Small intestine (tissue), 7 donors: ENCODE measurements around the gene PDZRN4. TPM values are rescaled to one million over a fixed set of nuclear protein-coding genes. Genes with fewer than 3 reads are reported as not detected.

Experiments
- DNase-seq, 2 donors: peaks; one replicate each; pipeline versions ENCODE4 v3.0.0 to v3.0.0-alpha.2; 2013
- FAIRE-seq: peaks from 2 replicates; lab custom pipeline; 2012; peaks lifted over from hg19 to GRCh38; lab: Jason Lieb, UNC
- H3K27ac ChIP-seq, 3 donors: one replicate each; pipeline ENCODE4 v1.5.1; 2013; ENCODE audit warnings: low read length in 2 of 3, mild to moderate bottlenecking in 2 of 3, control low read depth in 1 of 3, inconsistent platforms in 1 of 3, low read depth in 1 of 3, moderate library complexity in 1 of 3
- H3K27me3 ChIP-seq, 3 donors: one replicate each; pipeline ENCODE4 v1.6.1; 2013; ENCODE audit warnings: low read length in 3 of 3, inconsistent platforms in 1 of 3; ENCODE audit not compliant: control insufficient read depth in 3 of 3, insufficient read depth in 3 of 3
- H3K36me3 ChIP-seq, 3 donors: one replicate each; pipeline ENCODE4 v1.6.1; 2013; ENCODE audit warnings: low read length in 3 of 3, inconsistent platforms in 1 of 3, low read depth in 1 of 3, mild to moderate bottlenecking in 1 of 3, moderate library complexity in 1 of 3; ENCODE audit not compliant: control insufficient read depth in 3 of 3, insufficient read depth in 2 of 3
- H3K4me1 ChIP-seq, 3 donors: one replicate each; pipeline ENCODE4 v1.6.1; 2013; ENCODE audit warnings: low read length in 2 of 3, inconsistent platforms in 1 of 3, low read depth in 1 of 3, mild to moderate bottlenecking in 1 of 3, moderate library complexity in 1 of 3; ENCODE audit not compliant: control insufficient read depth in 3 of 3, insufficient read depth in 2 of 3
- H3K4me3 ChIP-seq, 3 donors: one replicate each; pipeline ENCODE4 v1.5.1; 2013; ENCODE audit warnings: low read length in 3 of 3, control low read depth in 1 of 3, inconsistent platforms in 1 of 3, low read depth in 1 of 3, mild to moderate bottlenecking in 1 of 3, moderate library complexity in 1 of 3
- H3K9me3 ChIP-seq, 2 donors: one replicate each; pipeline ENCODE4 v1.6.1; 2013; ENCODE audit warnings: low read depth in 1 of 2, low read length in 1 of 2; ENCODE audit not compliant: control insufficient read depth in 2 of 2, insufficient read depth in 1 of 2
- WGBS, 3 donors: extraction: QIAGEN DNeasy Blood & Tissue Kit; methylation state at CpG; one replicate each; pipeline ENCODE4 v1.1.7; 2013; 5-methylcytosine and 5-hydroxymethylcytosine counted together
- polyA plus RNA-seq, 4 donors: library from polyadenylated mRNA; stranded (reverse) in 3 of 4; unstranded in 1 of 4; fragments of 200-250 nt in 3 of 4; fragments of 120-200 nt in 1 of 4; gene quantifications; one replicate each; pipeline versions ENCODE4 v1.2.1 to v1.2.3, GENCODE V29; 2013
- donor health status: healthy with polysubstance abuse.
- donor health status: control.
- donor health status: control.
- donor health status: Bipolar disorder and iron deficiency.
- donor health status: healthy.

PDZRN4 gene
- polyA plus RNA-seq, 4 donors: 0.27 to 0.88 (median 0.27) TPM; not detected in 1

DNA sequence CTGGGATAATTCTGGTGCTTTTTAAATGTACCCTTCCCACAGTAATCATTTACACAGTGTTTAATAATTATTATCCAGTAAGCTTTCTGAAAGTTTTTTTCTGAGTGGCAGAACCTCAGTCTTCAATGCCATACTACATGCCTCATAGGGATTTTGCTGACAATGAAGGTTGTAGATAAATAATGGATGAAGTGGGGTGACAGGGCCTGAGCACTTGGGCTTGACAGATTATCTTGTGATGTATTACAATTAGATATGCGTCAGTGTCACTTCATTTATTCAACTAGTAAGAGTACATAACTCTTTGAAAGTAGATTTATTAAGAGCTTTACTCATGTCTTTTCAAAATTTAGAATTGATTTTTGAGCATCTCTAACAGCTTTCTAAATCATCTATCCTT is 176.1 kb downstream of the PDZRN4 start:
- no peaks in the 10 kb centered on the region for H3K27me3 ChIP-seq
- H3K36me3 ChIP-seq: no peaks in the 10 kb centered on the region
- no peak overlapping the region for H3K4me3 ChIP-seq
- WGBS, 3 donors: 86 to 89% (median 88%) methylated on average over 1 of the region's 1 CpG
- H3K4me1 ChIP-seq: no peaks in the 10 kb centered on the region
- FAIRE-seq: no peak
- no peak for DNase-seq
- H3K27ac ChIP-seq: no peak overlapping the region
- H3K9me3 ChIP-seq: peaks cover 0 to 2% of the 10 kb centered on the region in 2 donors

DNA sequence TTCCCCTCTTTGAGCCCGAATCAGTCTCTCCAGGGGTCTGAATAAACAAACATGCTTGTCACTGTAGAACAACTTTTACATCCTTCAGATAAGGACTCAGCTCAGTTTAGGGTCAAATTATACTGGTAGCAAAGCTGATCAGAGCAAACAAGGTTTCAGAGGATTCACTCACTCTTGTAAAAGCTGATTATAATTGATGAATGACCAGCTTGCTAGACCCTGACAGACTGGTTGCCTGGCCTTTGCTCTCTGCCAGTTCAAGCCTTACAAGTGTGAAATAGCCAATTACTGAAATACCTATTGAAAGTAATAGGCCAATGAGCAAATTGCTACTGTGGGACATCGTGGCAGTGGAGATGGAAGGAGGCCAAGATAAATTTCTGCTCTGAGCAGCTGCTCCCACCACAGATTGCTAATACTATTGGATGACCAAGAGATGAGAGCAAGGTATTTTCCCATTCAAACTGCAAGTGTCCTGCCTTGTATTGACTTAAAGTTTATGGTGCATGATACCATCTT is 177.6 kb downstream of the PDZRN4 start:
- Histone ChIP-seq H3K4me1 (no peaks in the 10 kb centered on the region), H3K27me3 (no peaks in the 10 kb centered on the region), H3K36me3 (no peaks in the 10 kb centered on the region), H3K9me3 (peaks cover 0 to 2% of the 10 kb centered on the region in 2 donors), H3K4me3 (no peak overlapping the region), H3K27ac (no peak overlapping the region)
- WGBS, 3 donors: 11 to 26% (median 24%) methylated on average over 2 of the region's 2 CpGs
- no peak for FAIRE-seq
- no peak for DNase-seq

DNA sequence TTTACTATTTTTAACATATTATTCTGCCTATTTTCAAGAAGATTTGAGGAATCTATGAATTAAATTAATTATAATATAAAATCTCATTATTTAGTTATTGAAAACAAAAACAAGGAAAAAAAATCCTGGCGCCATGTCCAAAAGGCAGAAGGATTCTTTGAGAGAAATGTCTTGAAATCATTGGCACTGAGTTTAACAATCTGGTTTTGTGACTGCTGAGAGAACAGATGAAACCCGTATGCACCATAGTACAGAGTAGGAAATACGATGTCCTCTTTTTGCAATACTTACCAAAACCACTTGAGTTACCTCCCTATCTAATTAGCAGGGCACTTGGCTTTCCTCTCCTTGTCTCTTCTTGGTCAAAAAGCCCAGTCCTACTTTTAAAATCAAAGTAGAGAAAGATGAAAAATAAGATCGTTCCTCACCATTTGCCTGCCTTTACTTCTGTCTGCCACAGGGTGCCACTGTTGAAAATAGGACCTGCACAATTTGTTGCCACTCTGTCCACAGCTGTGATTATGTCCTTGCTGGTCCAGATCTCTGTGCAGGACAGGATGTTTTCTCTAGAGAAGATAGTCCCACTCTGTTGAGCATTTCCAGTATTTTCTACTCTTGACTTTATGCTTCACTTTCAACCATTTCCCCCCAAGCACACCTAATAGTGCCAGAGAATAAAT is 179.7 kb downstream of the PDZRN4 start:
- FAIRE-seq: no peak
- 84 to 94% (median 89%) methylated on average over 4 of the region's 4 CpGs for WGBS, 3 donors

DNA sequence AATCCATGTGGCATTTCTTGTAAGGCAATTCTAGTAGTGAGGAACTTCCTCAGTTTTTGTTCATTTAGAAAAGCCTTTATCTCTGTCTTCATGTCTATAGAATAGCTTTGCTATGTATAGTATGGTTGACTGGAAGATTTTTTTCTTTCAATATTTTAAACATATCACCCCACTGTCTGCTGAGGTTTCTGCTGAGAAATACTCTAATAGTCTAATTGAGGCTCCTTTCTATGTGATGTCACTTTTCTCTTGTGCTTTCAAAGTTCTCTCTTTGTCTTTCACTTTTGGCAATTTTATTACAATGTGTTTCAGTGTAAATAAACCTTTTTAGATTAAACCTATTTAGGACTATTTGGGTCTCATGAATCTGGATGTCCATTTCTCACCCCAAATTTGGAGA is 192.8 kb downstream of the PDZRN4 start:
- no peaks in the 10 kb centered on the region for H3K4me1 ChIP-seq
- FAIRE-seq: peak; percentile 5
- H3K36me3 ChIP-seq: no peaks in the 10 kb centered on the region
- no peaks in the 10 kb centered on the region for H3K27me3 ChIP-seq
- no peak for DNase-seq
- peaks cover 0 to 6% of the 10 kb centered on the region in 2 donors for H3K9me3 ChIP-seq
- no peak overlapping the region for H3K4me3 ChIP-seq
- no peak overlapping the region for H3K27ac ChIP-seq

More for the DNA sequence above, 179.7 kb downstream of the PDZRN4 start:
- H3K9me3 ChIP-seq: peaks cover 0 to 2% of the 10 kb centered on the region in 2 donors
- no peaks in the 10 kb centered on the region for H3K4me1 ChIP-seq
- no peaks in the 10 kb centered on the region for H3K36me3 ChIP-seq
- H3K27me3 ChIP-seq: no peaks in the 10 kb centered on the region
- DNase-seq: no peak
- no peak overlapping the region for H3K27ac ChIP-seq
- no peak overlapping the region for H3K4me3 ChIP-seq

DNA sequence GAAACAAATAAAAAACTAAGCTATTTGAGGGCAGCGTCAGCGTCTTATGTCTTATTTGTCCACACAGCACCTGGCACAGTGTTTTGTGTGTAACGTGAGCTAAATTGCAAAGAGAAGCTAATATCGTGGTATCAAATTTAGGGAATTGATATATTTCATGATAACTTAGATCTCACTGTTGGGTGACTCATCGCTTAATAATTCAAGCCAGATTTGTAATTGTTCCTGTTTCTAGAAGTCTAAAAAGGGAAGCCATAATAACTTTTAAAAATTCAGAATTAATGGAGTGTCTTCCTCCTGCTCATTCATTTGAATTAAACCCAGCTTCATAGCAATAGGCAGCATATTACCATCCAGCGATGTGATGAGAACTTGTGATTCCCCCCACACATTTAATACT is 214.7 kb downstream of the PDZRN4 start:
- FAIRE-seq: no peak
- WGBS, 3 donors: 91 to 94% (median 93%) methylated on average over 6 of the region's 6 CpGs

DNA sequence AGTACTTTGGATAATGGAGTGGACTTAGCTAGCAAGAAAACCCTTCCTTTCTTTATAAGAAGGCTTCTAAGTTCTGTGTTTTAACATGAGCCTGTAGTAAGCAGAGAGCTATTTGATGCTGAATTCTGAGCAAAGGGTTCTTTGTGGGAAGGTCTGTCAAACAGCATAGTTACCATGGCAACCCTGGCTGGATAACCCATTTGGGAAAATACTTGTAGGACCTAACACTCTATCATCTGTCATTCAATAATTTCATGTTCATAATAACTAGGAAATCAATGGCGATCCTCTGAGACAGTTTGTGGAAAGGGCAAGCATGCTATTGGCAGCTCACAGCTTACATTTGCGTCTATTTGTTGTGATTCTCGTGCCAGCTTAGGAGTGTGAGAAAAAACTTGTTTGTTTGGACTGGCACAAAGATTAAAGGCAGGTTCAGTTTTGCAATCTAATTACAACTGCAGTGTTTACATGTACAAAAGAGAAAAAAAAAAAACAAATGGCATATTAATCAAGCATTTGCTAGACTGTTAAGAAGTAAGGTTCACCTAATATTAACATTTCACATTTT is 219.2 kb downstream of the PDZRN4 start:
- WGBS, 3 donors: 64 to 71% (median 69%) methylated on average over 3 of the region's 3 CpGs
- no peaks in the 10 kb centered on the region for H3K36me3 ChIP-seq
- no peak overlapping the region for H3K27ac ChIP-seq
- no peaks in the 10 kb centered on the region for H3K4me1 ChIP-seq
- FAIRE-seq (no peak), DNase-seq (no peak)
- no peaks in the 10 kb centered on the region for H3K9me3 ChIP-seq
- no peaks in the 10 kb centered on the region for H3K27me3 ChIP-seq
- H3K4me3 ChIP-seq: no peak overlapping the region

More for the DNA sequence above, 214.7 kb downstream of the PDZRN4 start:
- DNase-seq: no peak
- H3K4me3 ChIP-seq: no peak overlapping the region
- no peaks in the 10 kb centered on the region for H3K9me3 ChIP-seq
- no peaks in the 10 kb centered on the region for H3K4me1 ChIP-seq
- H3K27ac ChIP-seq: no peak overlapping the region
- H3K27me3 ChIP-seq: no peaks in the 10 kb centered on the region
- H3K36me3 ChIP-seq: no peaks in the 10 kb centered on the region

DNA sequence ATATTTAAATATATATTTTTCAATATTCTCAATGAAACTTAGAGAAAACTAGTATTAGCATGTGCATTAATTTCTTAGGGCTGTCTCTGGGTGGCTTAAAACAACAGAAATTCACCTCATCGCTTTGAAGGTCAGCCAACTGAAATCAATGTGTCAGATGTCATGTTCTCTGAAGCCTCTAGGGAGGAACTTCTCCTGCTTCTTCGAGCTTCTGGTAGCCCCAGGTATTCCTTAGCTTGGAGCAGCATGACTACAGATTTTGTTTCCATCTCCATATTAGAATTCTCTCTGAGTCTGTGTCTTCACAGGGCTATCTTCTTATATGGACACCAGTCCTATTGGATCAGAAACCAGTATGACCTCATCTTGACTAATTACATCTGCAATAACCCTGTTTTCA is 221.5 kb downstream of the PDZRN4 start:
- no peak for FAIRE-seq
- Histone ChIP-seq H3K27ac (no peak overlapping the region), H3K4me1 (no peaks in the 10 kb centered on the region), H3K4me3 (no peak overlapping the region), H3K36me3 (no peaks in the 10 kb centered on the region), H3K27me3 (no peaks in the 10 kb centered on the region), H3K9me3 (no peaks in the 10 kb centered on the region)
- 60 to 86% (median 68%) methylated on average over 2 of the region's 2 CpGs for WGBS, 3 donors
- DNase-seq: no peak

DNA sequence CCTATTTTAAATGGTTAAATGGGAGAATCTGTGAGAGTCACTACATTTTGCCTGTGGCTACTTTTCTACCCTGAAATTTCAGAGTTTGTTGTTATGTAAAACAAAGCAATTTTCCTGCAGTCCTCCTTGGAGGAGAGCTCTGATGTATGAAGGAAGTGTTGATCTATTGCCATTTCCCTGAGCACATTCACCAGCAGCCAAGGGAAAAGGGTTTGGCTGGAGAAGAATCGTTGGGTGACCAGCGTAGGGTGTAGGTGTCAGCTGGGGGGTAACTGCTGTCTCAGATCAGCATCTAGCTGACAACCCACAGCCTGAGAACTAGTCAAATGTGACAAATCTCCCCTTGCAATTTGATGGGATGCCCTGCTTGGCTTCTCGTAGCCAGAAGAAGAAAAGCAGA is 230.5 kb downstream of the PDZRN4 start:
- no peaks in the 10 kb centered on the region for H3K9me3 ChIP-seq
- DNase-seq: no peak

More for the DNA sequence above, 230.5 kb downstream of the PDZRN4 start:
- 55 to 78% (median 68%) methylated on average over 3 of the region's 3 CpGs for WGBS, 3 donors
- H3K36me3 ChIP-seq: no peaks in the 10 kb centered on the region
- no peaks in the 10 kb centered on the region for H3K27me3 ChIP-seq
- H3K4me3 ChIP-seq: no peak overlapping the region
- H3K4me1 ChIP-seq: no peaks in the 10 kb centered on the region
- H3K27ac ChIP-seq: no peak overlapping the region
- no peak for FAIRE-seq
